NCI-H69 (cell line): ENCODE data around the gene DRC1.

Experiments used
- DNase-seq: peaks from one replicate; lab custom pipeline; 2025; lab: John Stamatoyannopoulos, UW

The DRC1 gene

GRCh38 chr2:26477911-26478253, 76.2 kb downstream of the DRC1 start, which contains the start of gene OTOF:
Gene OTOF, minus strand, starts transcription at chr2:26478124.
- peak; percentile 76 for DNase-seq

- no peak for DNase-seq
These were observed 76.6 kb downstream of the DRC1 start for GRCh38 chr2:26478366-26478765.

GRCh38 chr2:26479131-26479788, 77.5 kb downstream of the DRC1 start:
- no peak for DNase-seq

- DNase-seq: no peak
These were observed 78.3 kb downstream of the DRC1 start for GRCh38 chr2:26479789-26480565.

- no peak for DNase-seq
These were observed 79.1 kb downstream of the DRC1 start for GRCh38 chr2:26480566-26481423.

GRCh38 chr2:26481706-26482105, 80.0 kb downstream of the DRC1 start:
- peak; percentile 26 for DNase-seq

GRCh38 chr2:26482211-26483026, 80.7 kb downstream of the DRC1 start:
- no peak for DNase-seq

GRCh38 chr2:26483027-26483326, 81.3 kb downstream of the DRC1 start:
- DNase-seq: no peak

- DNase-seq: no peak
These were observed 81.8 kb downstream of the DRC1 start for GRCh38 chr2:26483516-26483915.

GRCh38 chr2:26483957-26484565, 82.3 kb downstream of the DRC1 start:
- no peak for DNase-seq

GRCh38 chr2:26484579-26484978, 82.9 kb downstream of the DRC1 start:
- DNase-seq: no peak

GRCh38 chr2:26485099-26485498, 83.4 kb downstream of the DRC1 start:
- DNase-seq: no peak

- no peak for DNase-seq
These were observed 84.2 kb downstream of the DRC1 start for GRCh38 chr2:26485725-26486418.

- DNase-seq: no peak
These were observed 85.1 kb downstream of the DRC1 start for GRCh38 chr2:26486789-26487188.

GRCh38 chr2:26487192-26487591, 85.5 kb downstream of the DRC1 start:
- no peak for DNase-seq

GRCh38 chr2:26488463-26489212, 86.9 kb downstream of the DRC1 start:
- DNase-seq: no peak

- DNase-seq: no peak
These were observed 87.6 kb downstream of the DRC1 start for GRCh38 chr2:26489213-26489850.

- DNase-seq: no peak
These were observed 89.9 kb downstream of the DRC1 start for GRCh38 chr2:26491563-26492167.

GRCh38 chr2:26492749-26493515, 91.2 kb downstream of the DRC1 start:
- no peak for DNase-seq
